H9 (cell line): ENCODE results near the gene NGDN. TPM values are rescaled to one million over a fixed set of nuclear protein-coding genes. Genes with fewer than 3 reads are reported as not detected.

Experiments used
- DNase-seq: peaks from one replicate; pipeline ENCODE4 v3.0.0-alpha.2; 2017
- H2AFZ ChIP-seq: one replicate; pipeline ENCODE4 v1.6.1; 2013; ENCODE audit warnings: mild to moderate bottlenecking, low read length, control low read depth, moderate library complexity
- H2AK5ac ChIP-seq: 2 replicates; pipeline ENCODE4 v1.6.1; 2013; ENCODE audit warnings: low read length, control low read depth, mixed read lengths; ENCODE audit not compliant: insufficient read length
- H2BK120ac ChIP-seq: one replicate; pipeline ENCODE4 v1.6.1; 2013; ENCODE audit warnings: low read depth, mild to moderate bottlenecking, low read length, control low read depth, inconsistent platforms; ENCODE audit not compliant: poor library complexity, severe bottlenecking
- H2BK12ac ChIP-seq: 2 replicates; pipeline ENCODE4 v1.6.1; 2013; ENCODE audit warnings: low read length, control low read depth, mixed read lengths, low read depth; ENCODE audit not compliant: insufficient read length
- H2BK15ac ChIP-seq: 2 replicates; pipeline ENCODE4 v1.6.1; 2013; ENCODE audit warnings: low read depth, low read length, control low read depth
- H2BK20ac ChIP-seq: one replicate; pipeline ENCODE4 v1.6.1; 2013; ENCODE audit warnings: low read depth, mild to moderate bottlenecking, low read length, control low read depth, inconsistent platforms; ENCODE audit not compliant: poor library complexity, severe bottlenecking
- H2BK5ac ChIP-seq: 2 replicates; pipeline ENCODE4 v1.6.1; 2013; ENCODE audit warnings: low read length, control low read depth, mixed read lengths; ENCODE audit not compliant: insufficient read length
- H3K14ac ChIP-seq: 2 replicates; pipeline ENCODE4 v1.6.1; 2013; ENCODE audit warnings: low read length, control low read depth; ENCODE audit not compliant: insufficient read depth
- H3K18ac ChIP-seq: 2 replicates; pipeline ENCODE4 v1.6.1; 2013; ENCODE audit warnings: low read depth, mild to moderate bottlenecking, mixed read lengths, low read length, control low read depth; ENCODE audit not compliant: insufficient read length
- H3K23ac ChIP-seq: 2 replicates; pipeline ENCODE4 v1.6.1; 2013; ENCODE audit warnings: low read length, control low read depth, mixed read lengths, low read depth; ENCODE audit not compliant: insufficient read length
- H3K23me2 ChIP-seq: 2 replicates; pipeline ENCODE4 v1.6.1; 2013; ENCODE audit warnings: low read depth, mild to moderate bottlenecking, mixed read lengths, low read length, control low read depth; ENCODE audit not compliant: insufficient read length, poor library complexity, severe bottlenecking
- H3K27ac ChIP-seq: 2 replicates; pipeline ENCODE4 v1.5.1; 2013; ENCODE audit warnings: low read length, control low read depth, mixed read lengths, low read depth; ENCODE audit not compliant: insufficient read length
- H3K27me3 ChIP-seq: 2 replicates; pipeline ENCODE4 v1.6.1; 2013; ENCODE audit warnings: low read length, control low read depth, inconsistent platforms; ENCODE audit not compliant: insufficient read depth
- H3K4ac ChIP-seq: 2 replicates; pipeline ENCODE4 v1.6.1; 2013; ENCODE audit warnings: low read depth, mild to moderate bottlenecking, control low read depth, inconsistent platforms, low read length, moderate library complexity
- H3K4me1 ChIP-seq: 2 replicates; pipeline ENCODE4 v1.6.1; 2013; ENCODE audit warnings: low read length, control low read depth, inconsistent platforms; ENCODE audit not compliant: insufficient read depth
- H3K4me2 ChIP-seq: 2 replicates; pipeline ENCODE4 v1.6.1; 2013; ENCODE audit warnings: low read length, control low read depth, mixed read lengths; ENCODE audit not compliant: insufficient read length, insufficient read depth
- H3K56ac ChIP-seq: 2 replicates; pipeline ENCODE4 v1.6.1; 2013; ENCODE audit warnings: low read depth, mild to moderate bottlenecking, mixed read lengths, low read length, control low read depth; ENCODE audit not compliant: insufficient read length
- H3K79me1 ChIP-seq: 2 replicates; pipeline ENCODE4 v1.6.1; 2013; ENCODE audit warnings: low read depth, mild to moderate bottlenecking, moderate library complexity, low read length, control low read depth, inconsistent platforms; ENCODE audit not compliant: insufficient read depth, poor library complexity, severe bottlenecking
- H3K79me2 ChIP-seq: 2 replicates; pipeline ENCODE4 v1.6.1; 2013; ENCODE audit warnings: low read length, control low read depth, inconsistent platforms; ENCODE audit not compliant: insufficient read depth
- H3K9ac ChIP-seq: 2 replicates; pipeline ENCODE4 v1.6.1; 2013; ENCODE audit warnings: low read length, control low read depth, mixed read lengths; ENCODE audit not compliant: insufficient read length; ENCODE audit errors: extremely low read depth
- H3K9me3 ChIP-seq: one replicate; pipeline ENCODE4 v1.6.1; 2013; ENCODE audit warnings: low read depth, low read length, inconsistent platforms; ENCODE audit not compliant: control insufficient read depth
- H3T11ph ChIP-seq: one replicate; pipeline ENCODE4 v1.6.1; 2013; ENCODE audit warnings: mild to moderate bottlenecking, low read length, control low read depth, inconsistent platforms
- H4K20me1 ChIP-seq: one replicate; pipeline ENCODE4 v1.6.1; 2013; ENCODE audit not compliant: control insufficient read depth, insufficient read length, insufficient read depth
- H4K5ac ChIP-seq: 2 replicates; pipeline ENCODE4 v1.6.1; 2013; ENCODE audit warnings: low read depth, mild to moderate bottlenecking, mixed read lengths, low read length, control low read depth; ENCODE audit not compliant: insufficient read length
- H4K8ac ChIP-seq: replicated peaks from 2 replicates; pipeline ENCODE4 v1.6.1; 2013; ENCODE audit warnings: low read length, control low read depth, mixed read lengths, low read depth; ENCODE audit not compliant: insufficient read length
- H4K91ac ChIP-seq: 2 replicates; pipeline ENCODE4 v1.6.1; 2013; ENCODE audit warnings: low read depth, mild to moderate bottlenecking, moderate library complexity, mixed read lengths, low read length, control low read depth; ENCODE audit not compliant: insufficient read length
- H3K27ac Mint-ChIP-seq, 3 experiments: 2 replicates in 2 of 3; 3 replicates in 1 of 3; pipeline ENCODE4 v1.8.0; 2020 to 2021; ENCODE audit warnings: mixed read lengths in 3 of 3, mild to moderate bottlenecking in 1 of 3, moderate library complexity in 1 of 3
- H3K27me3 Mint-ChIP-seq: 2 replicates; pipeline ENCODE4 v1.8.0; 2021; ENCODE audit warnings: low read depth, mild to moderate bottlenecking, moderate library complexity, mixed read lengths
- H3K36me3 Mint-ChIP-seq, 3 experiments: 2 replicates in 2 of 3; 3 replicates in 1 of 3; pipeline ENCODE4 v1.8.0; 2020 to 2021; ENCODE audit warnings: low read depth in 3 of 3, mixed read lengths in 3 of 3; ENCODE audit not compliant: insufficient read depth in 1 of 3
- H3K4me1 Mint-ChIP-seq, 2 experiments: 2 replicates each; pipeline ENCODE4 v1.8.0; 2020; ENCODE audit warnings: mixed read lengths in 2 of 2
- H3K4me3 Mint-ChIP-seq, 2 experiments: 2 replicates in 1 of 2; 3 replicates in 1 of 2; pipeline ENCODE4 v1.8.0; 2020 to 2021; ENCODE audit warnings: mild to moderate bottlenecking in 2 of 2, mixed read lengths in 2 of 2, moderate library complexity in 1 of 2
- H3K9me3 Mint-ChIP-seq, 2 experiments: 2 replicates in 1 of 2; 3 replicates in 1 of 2; pipeline ENCODE4 v1.8.0; 2020; ENCODE audit warnings: mild to moderate bottlenecking in 2 of 2, mixed read lengths in 2 of 2, moderate library complexity in 1 of 2
- WGBS: extraction: QIAGEN DNeasy Blood & Tissue Kit; methylation state at CpG from one replicate; pipeline ENCODE4 v1.1.7; 2013; ENCODE audit warnings: missing lambda C conversion rate, low lambda C conversion rate, mixed read lengths; ENCODE audit not compliant: insufficient read length; ENCODE audit errors: extremely low coverage; 5-methylcytosine and 5-hydroxymethylcytosine counted together
- total RNA-seq: library from RNA; stranded (reverse); gene quantifications from 2 replicates; pipeline ENCODE4 v1.2.1, GENCODE V29; 2021
- TF ChIP-seq, protein P1 (sequence below): fragments of 200-600 bp; sonication (generic); conservative IDR thresholded peaks from 3 replicates; pipeline ENCODE4 v1.8.0; 2021; ENCODE audit warnings: antibody characterized with exemption, mild to moderate bottlenecking

NGDN gene
- total RNA-seq, 1 experiment from 2014 or later: 53.1 TPM

DNA sequence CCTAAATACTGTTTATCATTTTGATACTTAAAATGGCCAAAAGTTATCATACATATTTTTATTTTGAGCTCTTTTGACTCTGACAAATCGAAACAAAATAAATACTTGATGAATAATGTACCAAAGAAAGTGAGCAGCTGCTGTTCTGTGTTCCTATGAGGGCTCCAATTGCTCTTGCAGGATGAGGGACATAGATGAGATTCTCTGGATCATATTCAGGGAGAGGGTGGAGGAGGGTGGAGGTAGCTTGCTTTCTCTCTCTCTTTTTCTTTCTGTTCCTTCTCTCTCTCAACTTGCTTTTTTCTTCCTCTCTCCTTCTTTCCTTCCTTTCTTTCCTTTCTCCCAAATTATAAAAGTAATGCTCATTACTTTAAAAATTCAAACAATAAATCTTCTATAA, 25.2 kb upstream of the NGDN start:
- Histone ChIP-seq H3K79me1 (no peaks in the 10 kb centered on the region), H3K9me3 (no peaks in the 10 kb centered on the region), H2BK5ac (no peak overlapping the region), H2AK5ac (no peak overlapping the region), H3K14ac (no peak overlapping the region), H4K8ac (no peak overlapping the region), H3K27ac (no peak overlapping the region), H3K56ac (no peak overlapping the region), H2AFZ (no peak overlapping the region), H3K9ac (no peak overlapping the region), H3T11ph (no peak overlapping the region), H3K4me1 (no peaks in the 10 kb centered on the region), H3K23me2 (no peaks in the 10 kb centered on the region), H3K18ac (no peak overlapping the region), H2BK120ac (no peak overlapping the region), H2BK20ac (no peak overlapping the region), H3K27me3 (no peaks in the 10 kb centered on the region; the same call in 1 of the 2 replicates), H4K20me1 (no peaks in the 10 kb centered on the region), H3K79me2 (no peaks in the 10 kb centered on the region), H4K91ac (no peak overlapping the region), H3K4ac (no peak overlapping the region), H3K4me2 (no peak overlapping the region), H2BK15ac (no peak overlapping the region), H4K5ac (no peak overlapping the region), H3K23ac (no peak overlapping the region), H2BK12ac (no peak overlapping the region)
- DNase-seq: no peak
- TF ChIP-seq, protein P1, sequence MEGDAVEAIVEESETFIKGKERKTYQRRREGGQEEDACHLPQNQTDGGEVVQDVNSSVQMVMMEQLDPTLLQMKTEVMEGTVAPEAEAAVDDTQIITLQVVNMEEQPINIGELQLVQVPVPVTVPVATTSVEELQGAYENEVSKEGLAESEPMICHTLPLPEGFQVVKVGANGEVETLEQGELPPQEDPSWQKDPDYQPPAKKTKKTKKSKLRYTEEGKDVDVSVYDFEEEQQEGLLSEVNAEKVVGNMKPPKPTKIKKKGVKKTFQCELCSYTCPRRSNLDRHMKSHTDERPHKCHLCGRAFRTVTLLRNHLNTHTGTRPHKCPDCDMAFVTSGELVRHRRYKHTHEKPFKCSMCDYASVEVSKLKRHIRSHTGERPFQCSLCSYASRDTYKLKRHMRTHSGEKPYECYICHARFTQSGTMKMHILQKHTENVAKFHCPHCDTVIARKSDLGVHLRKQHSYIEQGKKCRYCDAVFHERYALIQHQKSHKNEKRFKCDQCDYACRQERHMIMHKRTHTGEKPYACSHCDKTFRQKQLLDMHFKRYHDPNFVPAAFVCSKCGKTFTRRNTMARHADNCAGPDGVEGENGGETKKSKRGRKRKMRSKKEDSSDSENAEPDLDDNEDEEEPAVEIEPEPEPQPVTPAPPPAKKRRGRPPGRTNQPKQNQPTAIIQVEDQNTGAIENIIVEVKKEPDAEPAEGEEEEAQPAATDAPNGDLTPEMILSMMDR: no peak
- Mint-ChIP-seq H3K27me3 (peaks cover 38% of the 10 kb centered on the region), H3K4me3 (no peak overlapping the region), H3K4me1 (peaks cover 30 to 31% of the 10 kb centered on the region in 2 experiments), H3K9me3 (no peaks in the 10 kb centered on the region; a peak in 1 of 5 replicates), H3K36me3 (no peaks in the 10 kb centered on the region), H3K27ac (no peak overlapping the region)
- no CpG with 5 or more reads among the region's 1 CpG for WGBS
